ENCODE measurements around the gene CLDN4.

GRCh38 chr7:73823873-73824592 lies 6.8 kb upstream of the CLDN4 start:
- no peak for TF ChIP-seq CTCF (IDR thresholded peaks at IDR 0.05; ENCODE audit: borderline replicate concordance, extremely low read depth, low read length, poor library complexity, severe bottlenecking)
- TF ChIP-seq EZH2 (IDR thresholded peaks at IDR 0.05; ENCODE audit: borderline replicate concordance, low read depth, low read length, severe bottlenecking): no peak

All from DND-41 (cell line).